HepG2 (cell line): ENCODE results near the gene FAM89B. TPM values are rescaled to one million over a fixed set of nuclear protein-coding genes. Genes with fewer than 3 reads are reported as not detected.

Experiments used
- ATAC-seq: fragments of 200-7000 bp; cut with Tn5 transposase; 3 replicates; pipeline ENCODE4 v1.9.1; 2020; ENCODE audit warnings: mild to moderate bottlenecking, moderate library complexity
- BruUV-seq: library from RNA; stranded (reverse); fragments of 400-500 nt; replicated peaks from 2 replicates; lab custom pipeline; 2021; lab: Mats Ljungman, UMichigan
- CTCF ChIA-PET: fragments of 300-600 bp; formaldehyde crosslinking; extraction: SDS; loops from one replicate; lab custom pipeline; 2021; ENCODE audit warnings: low total read pairs, inconsistent platforms, low intra/inter-chr PET ratio; lab: Yijun Ruan, JAX
- POLR2A ChIA-PET: fragments of 350-600 bp; sonication (Branson Sonifier 250); formaldehyde crosslinking; loops from one replicate; lab custom pipeline; 2020; ENCODE audit warnings: antibody characterized with exemption, inconsistent platforms; lab: Yijun Ruan, JAX
- DNase-seq: peaks from one replicate; pipeline ENCODE4 v3.0.0-alpha.2; 2015; ENCODE audit warnings: low spot score
- FAIRE-seq: peaks from 3 replicates; lab custom pipeline; 2011; peaks lifted over from hg19 to GRCh38; lab: Jason Lieb, UNC
- H2AFZ ChIP-seq: one replicate; pipeline ENCODE4 v1.6.1; 2011; ENCODE audit warnings: low read length, inconsistent platforms
- H3K27ac ChIP-seq: fragments of 300-600 bp; 3 replicates; pipeline ENCODE4 v1.8.0; 2011; ENCODE audit warnings: mixed run types, mild to moderate bottlenecking, mixed read lengths, low read length, inconsistent platforms; ENCODE audit not compliant: insufficient read depth; ENCODE audit errors: extremely low read length
- H3K27me3 ChIP-seq, 2 experiments: fragments of 200-600 bp in 1 of 2; 2 replicates in 1 of 2; 3 replicates in 1 of 2; pipeline versions ENCODE4 v1.6.0 to v1.8.0; 2011; ENCODE audit warnings: low read length in 2 of 2, mild to moderate bottlenecking in 2 of 2, moderate library complexity in 2 of 2, inconsistent platforms in 1 of 2; ENCODE audit not compliant: insufficient read depth in 2 of 2, control insufficient read depth in 1 of 2
- H3K36me3 ChIP-seq, 2 experiments: fragments of 200-600 bp in 1 of 2; replicated peaks in 1 of 2; 2 replicates in 1 of 2; 3 replicates in 1 of 2; pipeline versions ENCODE4 v1.5.1 to v1.8.0; 2011; ENCODE audit warnings: low read length in 2 of 2, inconsistent platforms in 1 of 2; ENCODE audit not compliant: insufficient read depth in 2 of 2, control insufficient read depth in 1 of 2
- H3K4me1 ChIP-seq: 2 replicates; pipeline ENCODE4 v1.5.1; 2012; ENCODE audit warnings: low read length, inconsistent platforms; ENCODE audit not compliant: insufficient read depth
- H3K4me2 ChIP-seq: 2 replicates; pipeline ENCODE4 v1.6.0; 2011; ENCODE audit warnings: low read depth, low read length, inconsistent platforms
- H3K4me3 ChIP-seq, 3 experiments: fragments of 200-600 bp in 1 of 3; sonication (generic), shearing (Covaris generic) in 1 of 3; replicated peaks in 1 of 3; 2 replicates each; pipeline ENCODE4 v1.5.1; 2011 to 2016; ENCODE audit warnings: low read length in 3 of 3, inconsistent platforms in 2 of 3, low read depth in 2 of 3, mild to moderate bottlenecking in 2 of 3, control low read depth in 1 of 3, mixed read lengths in 1 of 3; ENCODE audit not compliant: insufficient read depth in 1 of 3
- H3K79me2 ChIP-seq: one replicate; pipeline ENCODE4 v1.6.1; 2011; ENCODE audit warnings: low read length, inconsistent platforms; ENCODE audit not compliant: insufficient read depth
- H3K9ac ChIP-seq: 2 replicates; pipeline ENCODE4 v1.6.0; 2011; ENCODE audit warnings: mild to moderate bottlenecking, low read depth, low read length, inconsistent platforms; ENCODE audit not compliant: insufficient read depth
- H3K9me3 ChIP-seq: 2 replicates; pipeline ENCODE4 v1.5.1; 2012; ENCODE audit warnings: mild to moderate bottlenecking, low read length
- H4K20me1 ChIP-seq: 2 replicates; pipeline ENCODE4 v1.6.0; 2011; ENCODE audit warnings: inconsistent platforms, mild to moderate bottlenecking, low read length, moderate library complexity; ENCODE audit not compliant: insufficient read depth
- AGO2 ChIP-seq: fragments of 200-400 bp; formaldehyde crosslinking; optimal IDR thresholded peaks from 2 replicates; pipeline ENCODE3; 2017; ENCODE audit warnings: mild to moderate bottlenecking, low read depth, low read length, moderate library complexity
- ATRX ChIP-seq: sonication (generic); formaldehyde crosslinking; IDR thresholded peaks from 2 replicates; pipeline ENCODE4 v1.4.0; 2020; ENCODE audit warnings: missing genetic modification reagents, borderline replicate concordance
- CBX5 ChIP-seq: sonication (generic); formaldehyde crosslinking; IDR thresholded peaks from 2 replicates; pipeline ENCODE4 v1.4.0; 2020; ENCODE audit warnings: missing genetic modification reagents, borderline replicate concordance
- HNRNPLL ChIP-seq: fragments of 200-400 bp; formaldehyde crosslinking; IDR thresholded peaks from 2 replicates; pipeline ENCODE4 v1.6.1; 2017; ENCODE audit warnings: mild to moderate bottlenecking, low read depth, low read length; ENCODE audit not compliant: poor library complexity, severe bottlenecking
- NR1H2 ChIP-seq: sonication (generic); formaldehyde crosslinking; IDR thresholded peaks from 2 replicates; pipeline ENCODE4 v1.8.1; 2022; ENCODE audit warnings: low read depth, missing genetic modification reagents, borderline replicate concordance
- ZNF432 ChIP-seq: sonication (generic); formaldehyde crosslinking; IDR thresholded peaks from 2 replicates; pipeline ENCODE4 v1.5.0; 2020; ENCODE audit warnings: missing genetic modification reagents, mild to moderate bottlenecking, borderline replicate concordance
- ZSCAN20 ChIP-seq: sonication (generic); formaldehyde crosslinking; IDR thresholded peaks from 2 replicates; pipeline ENCODE4 v1.4.0; 2020; ENCODE audit warnings: missing genetic modification reagents, mild to moderate bottlenecking, borderline replicate concordance
- WGBS: methylation state at CpG from one replicate; pipeline ENCODE4 v1.1.6; 2017; ENCODE audit warnings: low lambda C conversion rate; 5-methylcytosine and 5-hydroxymethylcytosine counted together
- in situ Hi-C: cut with HindIII; loops from 2 replicates; pipeline ENCODE4 v1.10.0; 2017; ENCODE audit warnings: low pct_unique_long_range_greater_than_20kb; ENCODE audit not compliant: extremely low pct_ligation_motif_present
- intact Hi-C: fragments of 100-400 bp; cut with micrococcal nuclease; formaldehyde crosslinking; loops from one replicate; pipeline ENCODE4 v1.10.0; 2022; ENCODE audit not compliant: unreplicated experiment
- polyA plus RNA-seq, 8 experiments: library from polyadenylated mRNA; depleted of rRNA in 3 of 8; stranded (reverse) in 7 of 8; unstranded in 1 of 8; fragments of >200 nt; fragmentation: Illumina TruSeq in 4 of 8; extraction: Trizol in 4 of 8; gene quantifications; 2 replicates each; pipeline versions ENCODE4 v1.2.1 to v1.2.3, GENCODE V29; 2011 to 2016; ENCODE audit warnings: low read depth in 4 of 8, missing spikeins in 1 of 8, mixed read lengths in 1 of 8; ENCODE audit not compliant: insufficient read depth in 1 of 8
- total RNA-seq, 5 experiments: library from RNA; depleted of rRNA; stranded (reverse); fragments of >200 nt; fragmentation: Illumina TruSeq; extraction: Trizol; gene quantifications; 2 replicates each; pipeline ENCODE4 v1.2.3, GENCODE V29; 2016; ENCODE audit warnings: low read depth in 1 of 5
- TF ChIP-seq, protein P1 (sequence below): sonication (generic); formaldehyde crosslinking; IDR thresholded peaks from 2 replicates; pipeline ENCODE4 v1.5.0; 2020; ENCODE audit warnings: mild to moderate bottlenecking, missing genetic modification reagents, borderline replicate concordance
- TF ChIP-seq, protein P2 (sequence below): IDR thresholded peaks from 2 replicates; pipeline ENCODE4 v1.6.1; 2016; ENCODE audit warnings: missing compliant biosample characterization, missing genetic modification reagents, borderline replicate concordance

FAM89B gene
- total and polyA plus RNA-seq, 2 of the 13 experiments (the other 11 are each of a cell fraction or from before 2014, with no cell fraction given): 5.7 to 8.0 TPM

DNA sequence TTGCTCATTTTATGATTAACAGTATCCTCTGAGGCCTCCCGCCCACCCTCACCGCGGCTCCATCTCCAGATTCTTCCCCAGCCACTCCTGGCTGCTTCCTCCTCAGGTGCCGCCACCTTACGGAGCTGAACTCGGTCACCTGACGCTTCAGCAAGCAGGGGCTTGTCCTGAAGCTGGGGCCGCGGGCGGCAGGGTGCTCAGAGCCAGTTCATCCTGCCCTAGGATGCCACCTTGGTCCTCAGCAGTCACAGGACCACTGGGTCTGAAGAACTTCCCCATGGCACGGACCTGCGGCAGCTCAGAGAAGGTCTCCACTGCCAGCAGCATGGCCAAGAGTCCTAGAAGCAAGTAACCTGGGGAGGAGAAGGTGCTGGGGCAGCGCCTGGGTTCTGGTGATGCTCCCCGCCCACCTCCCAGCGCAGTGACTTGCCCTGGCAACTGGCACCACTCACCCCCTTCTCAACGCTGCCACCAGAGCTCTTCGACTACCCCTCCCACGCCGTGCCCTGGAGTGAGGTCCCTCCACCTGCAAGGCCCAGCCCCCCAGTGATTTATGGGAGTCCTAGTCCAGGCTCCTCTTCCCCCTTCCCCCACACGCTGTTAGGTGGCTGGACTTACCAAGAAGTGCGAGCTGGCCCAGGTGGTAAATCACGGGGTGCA lies 20.6 kb downstream of the FAM89B start:
- WGBS: 95% methylated on average over 14 of the region's 22 CpGs
- no peaks in the 10 kb centered on the region for H3K9me3 ChIP-seq
- H2AFZ ChIP-seq: no peak overlapping the region
- H3K4me1 ChIP-seq: peaks cover 15% of the 10 kb centered on the region
- no peak overlapping the region for H3K27ac ChIP-seq
- peaks cover 5 to 6% of the 10 kb centered on the region in 2 experiments; a peak in 3 of 5 replicates for H3K36me3 ChIP-seq
- in situ Hi-C loops: no loop called here
- DNase-seq (no peak), ATAC-seq (no peak), FAIRE-seq (no peak)
- POLR2A ChIA-PET: interaction anchor here (1.0 to 2.4 kb wide), 4 partner anchors 10 to 21 kb away, joined by 4 to 11 read pairs (median 6); partner anchors contain the start of gene MAP3K11
- TF ChIP-seq NR1H2 (CRISPR knock-in tag) (no peak), ZNF432 (CRISPR knock-in tag) (no peak), ZSCAN20 (no peak), ATRX (CRISPR knock-in tag) (no peak), AGO2 (no peak), CBX5 (CRISPR knock-in tag) (no peak), HNRNPLL (no peak)
- TF ChIP-seq, protein P1, sequence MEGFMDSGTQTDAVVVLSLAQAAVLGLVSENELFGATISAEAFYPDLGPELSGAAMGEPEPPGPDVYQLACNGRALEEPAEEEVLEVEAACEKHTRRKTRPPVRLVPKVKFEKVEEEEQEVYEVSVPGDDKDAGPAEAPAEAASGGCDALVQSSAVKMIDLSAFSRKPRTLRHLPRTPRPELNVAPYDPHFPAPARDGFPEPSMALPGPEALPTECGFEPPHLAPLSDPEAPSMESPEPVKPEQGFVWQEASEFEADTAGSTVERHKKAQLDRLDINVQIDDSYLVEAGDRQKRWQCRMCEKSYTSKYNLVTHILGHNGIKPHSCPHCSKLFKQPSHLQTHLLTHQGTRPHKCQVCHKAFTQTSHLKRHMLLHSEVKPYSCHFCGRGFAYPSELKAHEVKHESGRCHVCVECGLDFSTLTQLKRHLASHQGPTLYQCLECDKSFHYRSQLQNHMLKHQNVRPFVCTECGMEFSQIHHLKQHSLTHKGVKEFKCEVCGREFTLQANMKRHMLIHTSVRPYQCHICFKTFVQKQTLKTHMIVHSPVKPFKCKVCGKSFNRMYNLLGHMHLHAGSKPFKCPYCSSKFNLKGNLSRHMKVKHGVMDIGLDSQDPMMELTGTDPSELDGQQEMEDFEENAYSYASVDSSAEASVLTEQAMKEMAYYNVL: no peak
- TF ChIP-seq, protein P2, sequence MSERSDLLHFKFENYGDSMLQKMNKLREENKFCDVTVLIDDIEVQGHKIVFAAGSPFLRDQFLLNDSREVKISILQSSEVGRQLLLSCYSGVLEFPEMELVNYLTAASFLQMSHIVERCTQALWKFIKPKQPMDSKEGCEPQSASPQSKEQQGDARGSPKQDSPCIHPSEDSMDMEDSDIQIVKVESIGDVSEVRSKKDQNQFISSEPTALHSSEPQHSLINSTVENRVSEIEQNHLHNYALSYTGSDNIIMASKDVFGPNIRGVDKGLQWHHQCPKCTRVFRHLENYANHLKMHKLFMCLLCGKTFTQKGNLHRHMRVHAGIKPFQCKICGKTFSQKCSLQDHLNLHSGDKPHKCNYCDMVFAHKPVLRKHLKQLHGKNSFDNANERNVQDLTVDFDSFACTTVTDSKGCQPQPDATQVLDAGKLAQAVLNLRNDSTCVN (CRISPR knock-in tag): no peak
- no TSS peak for BruUV-seq
- H3K27me3 ChIP-seq: no peaks in the 10 kb centered on the region
- no peaks in the 10 kb centered on the region for H3K79me2 ChIP-seq
- no peak overlapping the region for H3K9ac ChIP-seq
- H3K4me2 ChIP-seq: no peak overlapping the region
- no peak overlapping the region for H3K4me3 ChIP-seq
- H4K20me1 ChIP-seq: 0 out of 2 replicates have a peak, but pooled peaks cover 3% of the 10 kb centered on the region
- intact Hi-C loops: no loop called here
- CTCF ChIA-PET: interaction anchor here (2.1 kb wide), 1 partner anchor 52 kb away, joined by 12 read pairs; no protein-coding TSS in a partner anchor
